ENCODE measurements around the gene LURAP1L. TPM values are rescaled to one million over a fixed set of nuclear protein-coding genes. Genes with fewer than 3 reads are reported as not detected.

Gene LURAP1L
- total RNA-seq, 1 experiment from 2014 or later: 0.13 TPM

- no peaks in the 10 kb centered on the region for H3K27me3 Mint-ChIP-seq (ENCODE audit: low read depth)
- H3K23ac ChIP-seq (ENCODE audit: insufficient read length, low read depth, low read length): no peak overlapping the region
- no peak overlapping the region for H3T11ph ChIP-seq (ENCODE audit: low read length)
- H3K9me3 Mint-ChIP-seq: peaks cover 4 to 15% of the 10 kb centered on the region in 2 experiments; a peak in 4 of 5 replicates
- H2BK12ac ChIP-seq (ENCODE audit: insufficient read length, low read depth, low read length): no peak overlapping the region
- no peaks in the 10 kb centered on the region for H3K4me1 Mint-ChIP-seq
- H3K23me2 ChIP-seq (ENCODE audit: insufficient read length, low read depth, low read length, poor library complexity, severe bottlenecking): no peaks in the 10 kb centered on the region
- H3K4ac ChIP-seq (ENCODE audit: low read depth, low read length): no peak overlapping the region
- H3K27ac ChIP-seq (ENCODE audit: insufficient read length, low read depth, low read length): no peak overlapping the region
- H2BK15ac ChIP-seq (ENCODE audit: low read depth, low read length): no peak overlapping the region
- TF ChIP-seq, protein P1, sequence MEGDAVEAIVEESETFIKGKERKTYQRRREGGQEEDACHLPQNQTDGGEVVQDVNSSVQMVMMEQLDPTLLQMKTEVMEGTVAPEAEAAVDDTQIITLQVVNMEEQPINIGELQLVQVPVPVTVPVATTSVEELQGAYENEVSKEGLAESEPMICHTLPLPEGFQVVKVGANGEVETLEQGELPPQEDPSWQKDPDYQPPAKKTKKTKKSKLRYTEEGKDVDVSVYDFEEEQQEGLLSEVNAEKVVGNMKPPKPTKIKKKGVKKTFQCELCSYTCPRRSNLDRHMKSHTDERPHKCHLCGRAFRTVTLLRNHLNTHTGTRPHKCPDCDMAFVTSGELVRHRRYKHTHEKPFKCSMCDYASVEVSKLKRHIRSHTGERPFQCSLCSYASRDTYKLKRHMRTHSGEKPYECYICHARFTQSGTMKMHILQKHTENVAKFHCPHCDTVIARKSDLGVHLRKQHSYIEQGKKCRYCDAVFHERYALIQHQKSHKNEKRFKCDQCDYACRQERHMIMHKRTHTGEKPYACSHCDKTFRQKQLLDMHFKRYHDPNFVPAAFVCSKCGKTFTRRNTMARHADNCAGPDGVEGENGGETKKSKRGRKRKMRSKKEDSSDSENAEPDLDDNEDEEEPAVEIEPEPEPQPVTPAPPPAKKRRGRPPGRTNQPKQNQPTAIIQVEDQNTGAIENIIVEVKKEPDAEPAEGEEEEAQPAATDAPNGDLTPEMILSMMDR (conservative IDR thresholded peaks at IDR 0.05): no peak
- no CpG with 5 or more reads among the region's 1 CpG for WGBS (ENCODE audit: extremely low coverage, insufficient read length, low lambda C conversion rate)
- H2BK5ac ChIP-seq (ENCODE audit: insufficient read length, low read length): no peak overlapping the region
- H3K4me3 Mint-ChIP-seq: no peak overlapping the region
- H3K79me2 ChIP-seq (ENCODE audit: insufficient read depth, low read length): no peaks in the 10 kb centered on the region
- no peak overlapping the region for H4K5ac ChIP-seq (ENCODE audit: insufficient read length, low read depth, low read length)
- no peak overlapping the region for H3K14ac ChIP-seq (ENCODE audit: insufficient read depth, low read length)
- no peak overlapping the region for H4K91ac ChIP-seq (ENCODE audit: insufficient read length, low read depth, low read length)
- H4K8ac ChIP-seq (replicated peaks; ENCODE audit: insufficient read length, low read depth, low read length): no peak overlapping the region
- H4K20me1 ChIP-seq (ENCODE audit: control insufficient read depth, insufficient read depth, insufficient read length): no peaks in the 10 kb centered on the region
- no peaks in the 10 kb centered on the region for H3K79me1 ChIP-seq (ENCODE audit: insufficient read depth, low read depth, low read length, poor library complexity, severe bottlenecking)
- no peak overlapping the region for H3K9ac ChIP-seq (ENCODE audit: extremely low read depth, insufficient read length, low read length)
- H3K36me3 Mint-ChIP-seq (ENCODE audit: insufficient read depth in 1 of 3, low read depth in 3 of 3): peaks cover 0 to 10% (median 2%) of the 10 kb centered on the region in 3 experiments; a peak in 3 of 7 replicates
- no peak overlapping the region for H3K56ac ChIP-seq (ENCODE audit: insufficient read length, low read depth, low read length)
- H3K4me1 ChIP-seq (ENCODE audit: insufficient read depth, low read length): no peaks in the 10 kb centered on the region
- H3K27ac Mint-ChIP-seq: no peak overlapping the region; a peak in 1 of 7 replicates
- DNase-seq: no peak
- H3K4me2 ChIP-seq (ENCODE audit: insufficient read depth, insufficient read length, low read length): no peak overlapping the region
- H3K27me3 ChIP-seq (ENCODE audit: insufficient read depth, low read length): no peaks in the 10 kb centered on the region
- H3K18ac ChIP-seq (ENCODE audit: insufficient read length, low read depth, low read length): no peak overlapping the region
- no peak overlapping the region for H2AK5ac ChIP-seq (ENCODE audit: insufficient read length, low read length)
- H2BK20ac ChIP-seq (ENCODE audit: low read depth, low read length, poor library complexity, severe bottlenecking): no peak overlapping the region
- H3K9me3 ChIP-seq (ENCODE audit: control insufficient read depth, low read depth, low read length): no peaks in the 10 kb centered on the region
- no peak overlapping the region for H2AFZ ChIP-seq (ENCODE audit: low read length)
- no peak overlapping the region for H2BK120ac ChIP-seq (ENCODE audit: low read depth, low read length, poor library complexity, severe bottlenecking)
Observed at GRCh38 chr9:12737871-12738270, 36.9 kb upstream of the LURAP1L start.

All from H9 (cell line).